Stimulated activated CD4-positive, alpha-beta T cell treated with anti-CD3 and anti-CD28 coated beads, Interleukin-15, amount 100 ng/mL, for 24 hours (primary cell): ENCODE data around the gene NCAM2.

Experiments used
- DNase-seq: peaks from one replicate; pipeline ENCODE4 v3.0.0-alpha.2; 2020

The NCAM2 gene

DNA sequence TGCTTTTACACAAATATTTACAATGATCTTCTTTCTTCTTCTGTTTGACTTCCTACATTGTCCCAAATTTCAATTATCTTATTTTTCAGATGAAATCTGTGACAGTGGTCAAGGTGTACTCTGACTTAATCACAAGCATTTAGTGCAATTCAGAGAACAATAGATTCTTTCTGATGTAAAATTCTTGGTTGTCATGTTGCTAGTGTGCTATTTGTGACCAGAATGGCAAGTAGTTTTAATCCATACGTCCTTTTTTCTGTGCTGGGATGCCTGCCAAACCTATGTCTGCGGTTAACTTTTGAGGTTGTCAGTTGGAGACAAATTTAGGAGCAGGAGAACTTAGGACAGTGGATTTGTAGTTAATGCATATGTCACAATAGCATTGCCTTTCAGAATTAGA is 31.0 kb downstream of the NCAM2 start:
- DNase-seq = no peak

DNA sequence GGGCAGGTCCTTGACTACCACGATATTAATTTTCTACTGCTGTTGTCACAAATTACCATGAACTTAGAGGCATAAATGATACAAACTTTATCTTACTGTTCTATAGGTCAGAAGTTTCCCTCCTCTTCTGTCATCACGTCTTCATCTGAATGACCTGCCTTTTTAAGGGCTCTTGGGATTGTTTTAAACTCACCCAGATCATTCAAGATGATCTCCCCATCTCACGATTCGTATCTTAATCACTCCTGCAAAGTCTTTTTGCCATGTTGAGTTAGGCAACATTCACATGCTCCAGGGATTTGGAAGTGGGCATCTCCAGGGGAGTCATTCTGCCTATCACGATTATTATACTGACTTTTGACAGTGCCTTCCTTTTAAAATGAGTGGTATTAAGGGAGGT is 32.1 kb downstream of the NCAM2 start:
- DNase-seq = no peak

DNA sequence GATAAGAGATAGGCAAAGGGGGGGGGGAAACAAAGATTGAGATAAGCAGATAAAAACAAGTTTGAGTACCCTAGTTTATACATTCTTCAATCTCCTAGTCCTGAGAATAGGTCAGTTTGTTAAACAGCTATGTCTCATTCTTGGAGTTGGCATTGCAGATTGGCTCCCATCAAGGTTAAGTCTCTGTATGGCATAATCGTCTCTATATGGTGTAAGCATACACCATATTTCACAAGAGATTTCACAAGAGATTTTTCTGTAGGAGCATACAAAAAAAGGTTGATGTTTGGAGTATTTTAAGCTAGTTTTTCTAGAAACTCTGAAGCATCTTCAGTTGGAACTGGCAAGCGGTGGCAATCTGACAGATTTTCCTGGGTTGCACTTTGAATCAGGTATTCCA is 35.8 kb downstream of the NCAM2 start:
- DNase-seq = no peak

DNA sequence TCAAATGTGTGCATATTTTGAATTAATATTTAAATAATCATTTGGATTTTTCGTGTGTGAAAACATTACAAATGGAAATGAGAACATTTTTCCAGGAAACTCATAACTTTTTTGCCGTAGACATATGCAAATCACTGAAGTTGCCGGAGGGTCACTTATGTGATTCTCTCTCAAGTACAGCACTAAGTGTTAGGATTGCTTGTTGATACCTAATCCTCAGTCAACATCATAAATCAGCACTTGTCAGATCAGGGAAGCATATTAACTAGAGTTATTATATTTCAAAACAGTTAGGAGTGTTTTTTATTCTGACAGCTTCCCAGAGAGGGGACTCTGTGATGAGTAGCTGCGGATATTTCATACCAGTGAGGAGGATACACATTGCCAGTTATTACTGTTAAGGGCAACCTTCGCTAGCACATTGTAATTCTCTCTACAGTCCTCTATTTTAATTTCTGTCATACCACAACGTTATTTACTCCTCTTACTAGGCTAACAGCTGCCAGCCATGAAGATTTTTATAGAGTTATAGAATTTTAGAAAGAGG is 41.5 kb downstream of the NCAM2 start:
- no peak for DNase-seq

DNA sequence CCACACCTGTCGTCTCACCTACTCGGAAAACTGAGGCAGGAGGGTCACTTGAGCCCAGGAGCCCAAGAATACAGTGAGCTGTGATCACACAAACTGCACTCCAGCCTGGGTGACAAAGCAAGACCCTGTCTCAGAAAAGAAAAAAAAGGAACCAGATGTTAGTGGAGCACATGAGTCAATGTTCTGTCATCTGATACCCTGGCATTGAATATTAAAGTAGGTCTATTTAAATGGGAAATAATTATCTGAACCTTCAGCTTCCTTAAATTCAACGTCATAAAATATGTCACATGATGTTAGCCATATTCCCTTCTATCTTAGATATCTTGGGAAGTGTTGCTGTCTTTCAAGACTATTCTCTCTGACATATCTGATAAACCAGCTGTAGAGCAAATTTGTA is 47.3 kb downstream of the NCAM2 start:
- DNase-seq = no peak

DNA sequence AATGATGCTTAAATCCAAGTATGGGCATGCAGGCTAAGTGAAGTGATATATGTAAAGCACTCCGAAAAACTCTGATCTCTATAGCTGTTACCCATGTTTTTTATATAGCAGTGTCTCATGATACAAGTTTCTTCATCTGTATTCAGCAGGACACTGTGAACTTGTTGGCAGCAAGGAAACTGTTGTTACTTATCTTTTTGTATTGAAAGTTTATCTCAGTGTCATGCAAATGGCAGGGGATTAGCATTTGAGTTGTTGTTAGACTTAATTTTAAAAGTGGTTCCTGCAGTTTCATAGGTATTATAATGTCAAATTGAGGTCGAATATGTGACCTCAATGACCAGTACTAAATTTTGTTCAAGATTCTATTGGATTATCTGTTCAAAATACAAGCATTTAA is 47.9 kb downstream of the NCAM2 start:
- no peak for DNase-seq

DNA sequence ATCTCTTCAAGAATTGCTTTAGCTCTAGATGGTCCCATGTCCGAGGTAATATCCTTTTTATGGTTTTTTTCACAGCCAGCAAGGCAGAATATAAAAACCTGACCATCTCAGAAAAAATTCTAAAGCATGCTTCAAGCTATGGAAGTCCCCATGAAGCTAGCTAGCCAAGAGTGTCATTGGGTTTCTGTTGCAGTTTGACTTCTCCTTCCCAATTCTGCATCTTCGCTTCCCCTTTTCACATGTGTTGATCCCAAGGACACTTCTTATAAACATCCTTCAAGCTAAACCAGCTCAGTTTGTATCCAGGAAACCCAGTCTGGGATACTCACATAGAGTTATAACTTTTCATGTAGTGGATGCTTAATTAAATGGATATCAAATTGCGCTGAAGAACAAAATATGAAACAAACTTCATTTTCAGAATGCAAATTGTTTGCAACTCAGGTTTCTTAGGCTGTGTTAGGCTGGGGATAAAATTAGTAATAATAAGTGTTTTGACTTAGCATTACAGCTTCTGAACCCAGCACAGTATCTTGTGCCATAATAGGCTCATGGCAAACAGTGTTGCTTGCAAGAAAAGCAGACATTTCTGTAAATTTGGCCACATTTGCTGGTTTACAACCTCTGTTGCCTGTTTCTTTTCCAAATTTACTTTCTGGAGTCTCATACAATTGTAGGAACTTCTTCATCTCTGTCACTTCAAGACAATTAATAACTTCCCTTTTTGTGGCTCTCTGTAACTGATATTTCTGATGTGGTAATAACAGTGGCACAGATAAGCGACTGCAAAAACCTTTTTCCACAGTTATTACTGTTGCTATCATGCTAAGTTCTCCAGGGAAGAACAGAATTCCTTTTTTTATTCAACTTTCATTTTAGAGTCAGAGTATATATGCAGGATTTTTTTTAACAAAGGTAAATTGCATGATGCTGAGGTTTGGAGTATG is 53.2 kb downstream of the NCAM2 start:
- DNase-seq = no peak

DNA sequence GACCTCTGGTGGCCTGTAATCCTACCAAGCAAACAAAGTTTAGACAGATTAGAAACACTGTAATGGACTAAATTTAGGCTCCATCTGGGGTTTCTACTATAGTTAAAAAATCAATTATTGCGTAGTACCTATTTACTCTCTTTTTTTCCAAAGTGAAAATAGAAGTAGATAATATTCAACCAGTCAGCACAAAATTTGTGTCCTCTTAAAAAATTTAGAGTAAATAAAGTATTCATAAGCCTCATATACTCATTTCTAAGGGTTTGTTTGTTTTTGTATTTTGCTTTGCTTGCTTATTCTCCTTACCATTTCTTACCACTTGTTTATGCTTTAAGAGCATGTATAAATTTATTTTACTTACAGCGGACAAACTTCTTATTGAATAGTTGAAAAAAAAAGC is 54.5 kb downstream of the NCAM2 start:
- no peak for DNase-seq

DNA sequence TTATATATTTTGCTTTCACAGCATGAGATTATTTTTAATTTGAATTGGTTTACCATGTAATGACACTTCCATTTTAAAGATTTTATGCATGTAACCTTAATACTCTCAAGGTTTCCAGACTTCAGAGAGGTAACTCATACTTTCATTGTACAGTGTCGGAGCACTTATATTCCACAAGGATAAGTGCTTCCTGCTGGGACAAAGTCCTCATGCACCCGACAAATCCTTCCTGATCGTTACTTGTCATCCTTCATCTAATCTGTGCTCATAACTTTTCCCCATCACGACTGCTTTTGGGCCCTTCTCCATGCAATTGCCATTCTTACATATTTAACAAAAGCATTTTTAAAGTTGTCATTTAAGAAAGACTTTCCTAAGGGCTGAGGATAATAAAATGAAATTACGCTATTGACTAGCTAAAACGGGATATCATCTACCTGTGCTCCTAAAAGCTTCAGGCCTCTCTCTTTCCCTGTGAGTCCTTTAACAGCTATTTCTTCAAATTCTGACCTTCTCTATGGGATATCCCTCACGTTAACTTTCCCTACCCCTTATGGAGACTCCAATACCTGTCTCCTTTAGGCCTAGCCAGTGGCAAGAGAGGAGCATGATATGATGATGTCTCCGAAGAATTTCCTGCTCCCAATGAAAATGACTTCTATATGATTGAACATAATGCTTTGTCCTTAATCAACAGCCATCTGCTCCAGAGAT is 59.3 kb downstream of the NCAM2 start:
- DNase-seq = no peak

DNA sequence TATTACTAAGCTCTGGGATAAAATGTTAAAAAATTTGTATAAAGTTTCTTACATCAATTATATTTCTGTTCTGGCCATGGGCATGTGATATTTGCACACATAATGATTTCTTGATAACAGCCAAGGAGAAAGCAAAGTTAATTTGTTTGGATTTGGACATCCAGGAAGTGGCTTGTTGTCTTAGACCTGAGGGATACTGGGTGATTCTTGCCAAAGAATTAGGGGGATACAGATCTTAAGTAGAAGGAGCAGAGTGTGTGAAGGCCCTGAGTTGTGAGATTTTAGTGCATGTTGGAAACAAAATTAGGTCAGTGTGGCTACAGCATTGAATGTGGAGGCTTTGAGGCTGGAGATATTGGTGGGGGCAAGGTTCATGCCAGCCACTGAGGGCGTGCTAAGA is 65.6 kb downstream of the NCAM2 start:
- DNase-seq = no peak

DNA sequence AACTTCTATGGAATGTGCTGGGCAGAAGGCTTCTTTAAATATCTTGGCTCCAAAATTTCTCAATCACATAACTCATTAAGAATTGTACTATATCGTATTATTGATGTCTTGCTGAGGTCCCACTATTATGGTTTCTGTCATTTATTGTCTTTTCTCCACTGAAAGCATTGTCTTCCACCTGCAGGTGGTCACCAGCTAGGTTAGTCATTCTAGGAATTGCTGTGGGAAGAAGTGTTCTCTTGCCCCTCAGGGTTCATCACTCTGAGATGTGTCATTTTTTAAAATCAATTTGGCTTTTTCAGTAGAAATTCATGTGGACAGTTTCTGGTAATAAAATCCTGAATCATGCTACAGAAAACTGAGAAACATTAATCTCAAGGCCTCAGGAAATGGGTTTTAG is 66.1 kb downstream of the NCAM2 start:
- DNase-seq = no peak

DNA sequence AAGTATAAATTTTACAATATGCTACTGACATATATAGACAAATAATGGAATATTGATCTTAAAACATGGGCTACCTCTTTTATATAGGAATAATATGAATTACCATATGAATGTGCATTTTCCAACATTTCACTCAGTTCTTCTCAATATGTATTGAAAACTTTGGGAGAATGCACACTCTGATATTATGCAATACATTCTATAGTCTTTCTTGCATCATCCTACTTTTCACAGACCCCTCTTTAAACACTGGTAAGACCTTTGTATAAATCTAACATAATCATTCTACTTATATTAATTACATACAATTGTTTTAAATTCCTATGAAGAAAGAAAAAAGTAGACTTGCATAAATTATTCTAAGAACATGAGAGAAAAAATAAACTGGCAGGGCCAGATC is 69.2 kb downstream of the NCAM2 start:
- DNase-seq = no peak

DNA sequence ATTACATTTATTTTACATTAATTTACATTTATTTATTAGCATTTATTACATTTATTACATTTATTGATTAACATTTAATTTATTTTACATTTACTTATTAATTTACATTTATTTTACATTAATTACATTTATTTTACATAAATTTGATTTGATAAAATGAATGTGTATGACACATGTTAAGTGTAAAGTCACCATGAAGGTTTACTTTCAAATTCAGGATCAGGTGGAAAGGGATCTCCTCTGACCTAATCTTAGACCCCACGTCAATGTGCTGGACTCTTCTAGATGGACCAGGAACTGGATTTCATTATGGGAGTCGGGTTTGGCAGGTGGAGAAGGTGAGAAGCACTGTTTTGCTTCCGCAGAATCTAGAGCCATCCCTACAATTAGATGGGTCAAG is 76.1 kb downstream of the NCAM2 start:
- no peak for DNase-seq

DNA sequence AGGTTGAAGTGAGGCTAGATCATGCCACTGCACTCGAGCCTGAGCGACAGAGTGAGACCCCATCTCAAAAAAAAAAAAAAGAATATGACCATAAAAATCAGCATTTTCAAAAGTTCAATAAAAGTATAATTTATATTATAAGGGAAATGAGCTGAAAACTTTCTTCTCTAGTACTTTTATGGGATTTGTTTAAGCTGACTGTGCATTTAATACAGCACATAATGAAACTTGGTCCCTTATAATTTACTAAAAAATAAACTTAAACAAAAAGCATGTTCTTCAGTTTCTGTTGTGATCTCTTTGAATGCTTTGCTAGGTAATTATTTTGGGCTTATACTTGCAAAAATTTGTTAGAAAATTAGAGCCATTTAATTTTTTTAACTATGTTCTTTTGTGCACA is 77.8 kb downstream of the NCAM2 start:
- DNase-seq = no peak

DNA sequence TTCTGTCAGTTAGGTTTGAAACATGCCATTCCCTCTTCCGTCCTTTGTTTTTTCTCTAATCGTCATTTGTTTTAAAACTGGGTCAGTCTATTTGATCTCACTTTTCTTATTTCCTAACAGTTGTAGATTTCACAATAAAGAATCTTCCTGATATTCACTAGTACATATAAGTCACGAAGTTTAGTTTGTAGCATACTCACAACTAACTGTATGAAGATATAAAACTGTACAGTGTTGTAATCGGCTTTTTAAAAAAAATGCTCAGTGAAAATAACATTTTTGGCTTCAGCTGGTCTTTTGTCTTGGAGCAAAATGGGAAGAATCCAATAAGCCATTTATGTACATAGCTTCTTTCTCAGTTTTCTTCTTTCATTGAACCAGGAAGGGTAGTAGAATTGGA is 78.3 kb downstream of the NCAM2 start:
- no peak for DNase-seq

DNA sequence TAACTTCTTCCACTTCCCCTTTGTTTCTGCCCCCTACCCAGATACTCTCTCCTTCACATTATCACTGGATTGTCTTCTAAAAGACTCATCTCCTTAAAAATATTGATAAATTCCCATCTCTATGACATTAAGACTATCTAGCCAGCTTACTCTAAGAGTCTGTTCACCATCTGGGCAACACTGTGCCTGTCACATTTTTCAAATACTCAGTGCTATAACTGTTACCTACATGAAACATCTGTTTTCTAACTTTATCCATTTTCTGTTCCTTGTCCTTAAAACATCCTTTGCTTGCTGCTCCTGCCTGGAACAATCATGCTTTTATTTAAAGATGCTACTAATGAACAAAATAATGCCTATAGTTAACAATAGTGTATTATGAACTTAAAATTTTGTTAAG is 81.4 kb downstream of the NCAM2 start:
- no peak for DNase-seq

DNA sequence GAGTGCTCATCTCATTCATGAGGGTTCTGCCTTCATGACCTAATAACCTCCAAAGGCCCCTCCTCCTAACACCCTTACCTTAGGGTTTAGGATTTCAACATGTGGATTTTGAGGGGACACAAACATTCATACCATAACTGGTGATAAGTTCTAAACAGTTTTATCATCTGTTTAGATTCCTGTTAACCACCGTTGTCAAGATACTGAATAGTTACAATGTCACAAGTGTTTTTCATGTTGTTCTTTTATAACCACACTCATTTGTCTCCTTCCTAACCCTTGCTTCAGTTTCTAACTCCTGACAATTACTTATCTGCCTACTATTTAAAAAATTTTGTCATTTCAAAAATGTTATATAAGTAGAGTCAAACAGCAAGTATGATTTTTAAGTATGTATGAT is 86.0 kb downstream of the NCAM2 start:
- no peak for DNase-seq

DNA sequence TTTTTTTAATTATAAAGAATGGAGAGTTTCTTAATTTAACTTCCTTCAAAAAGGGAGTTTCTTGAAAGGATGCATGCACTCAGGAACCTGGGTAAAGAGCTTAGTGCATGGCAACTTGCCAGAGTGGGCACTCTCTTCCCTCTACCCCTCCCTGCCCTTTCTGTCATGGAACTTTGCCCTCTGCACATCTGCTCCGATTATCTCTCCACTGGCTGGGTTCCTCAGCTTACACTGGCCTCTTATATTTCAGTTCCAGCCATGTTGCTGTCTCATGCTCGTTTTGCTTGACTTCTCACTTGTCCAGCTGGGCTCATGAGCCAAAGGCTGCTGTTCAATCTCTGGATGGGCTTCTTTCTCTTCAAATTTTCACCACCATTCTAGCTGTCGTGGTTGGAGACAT is 87.0 kb downstream of the NCAM2 start:
- DNase-seq = no peak

DNA sequence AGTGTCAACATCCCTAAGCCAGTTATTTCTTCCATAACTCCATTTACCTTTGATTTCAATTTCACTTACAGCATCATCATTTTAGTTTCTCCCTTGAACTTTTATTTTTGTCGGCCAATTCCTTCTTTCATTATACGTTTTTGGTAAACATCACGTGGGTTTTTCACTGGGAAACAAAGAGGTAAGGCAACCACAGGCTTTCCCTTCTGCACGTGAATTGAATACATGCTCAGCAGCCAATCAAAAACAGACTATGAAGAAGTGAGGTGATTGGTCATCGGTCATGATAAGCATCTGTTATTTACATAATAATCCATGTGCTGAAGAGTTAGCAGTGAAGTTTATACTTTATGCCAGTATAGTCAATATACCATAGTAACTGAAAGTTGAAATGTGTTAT is 98.7 kb downstream of the NCAM2 start:
- no peak for DNase-seq

DNA sequence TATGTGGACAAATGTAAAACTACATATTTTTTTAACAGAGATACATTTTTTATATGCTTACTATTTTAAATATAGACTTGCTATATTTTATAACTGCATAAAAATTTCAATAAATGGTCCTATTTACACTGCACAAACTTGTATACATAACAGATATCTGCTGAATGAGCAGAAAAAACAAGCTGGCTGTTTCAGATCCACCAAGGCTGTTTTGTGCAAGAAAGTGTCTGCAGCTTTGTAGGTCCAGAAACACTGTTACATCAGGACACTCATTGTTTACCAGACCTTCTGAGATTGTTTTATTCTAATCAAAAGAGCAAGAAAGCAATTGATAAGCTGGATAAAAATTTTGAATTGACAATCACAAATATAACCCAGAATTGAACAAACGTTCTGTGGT is 99.3 kb downstream of the NCAM2 start:
- no peak for DNase-seq

DNA sequence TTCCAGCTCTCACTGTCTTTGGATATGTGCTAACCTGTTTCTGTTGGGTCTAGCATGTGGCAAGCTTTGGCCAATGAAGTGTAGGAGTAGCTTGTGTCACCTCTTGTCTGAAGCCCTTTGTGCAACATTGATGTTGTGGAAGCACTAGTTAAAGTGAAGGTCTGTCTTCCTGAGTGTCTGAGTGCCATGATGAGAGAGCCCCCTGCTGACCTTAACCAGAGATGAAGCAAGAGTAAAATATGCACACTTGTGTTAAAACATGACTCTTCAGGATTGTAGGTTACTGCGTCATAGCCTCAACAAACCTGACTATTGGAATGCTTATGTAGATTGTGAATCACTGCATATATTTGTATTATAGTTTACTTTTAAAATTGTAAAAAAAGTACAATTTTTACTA is 103.7 kb downstream of the NCAM2 start:
- no peak for DNase-seq

DNA sequence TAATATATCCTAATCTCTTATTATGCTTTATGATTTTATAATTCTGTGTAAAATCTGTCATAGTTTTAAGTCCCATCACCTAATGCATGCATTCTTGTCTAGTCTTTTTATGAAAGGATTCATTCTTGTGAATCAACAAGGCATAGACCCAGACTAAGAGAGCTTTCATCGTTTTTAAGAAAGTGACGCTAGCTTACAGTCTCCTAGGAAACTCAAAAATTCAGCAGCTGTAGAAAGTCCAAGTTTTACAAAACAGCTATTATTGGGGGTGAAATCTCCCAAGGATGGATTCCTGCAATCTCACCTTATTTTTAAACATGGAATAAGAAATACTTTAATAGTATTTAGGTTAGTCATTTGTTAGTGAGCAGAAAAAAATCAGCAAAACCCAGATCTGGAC is 104.7 kb downstream of the NCAM2 start:
- DNase-seq = no peak

DNA sequence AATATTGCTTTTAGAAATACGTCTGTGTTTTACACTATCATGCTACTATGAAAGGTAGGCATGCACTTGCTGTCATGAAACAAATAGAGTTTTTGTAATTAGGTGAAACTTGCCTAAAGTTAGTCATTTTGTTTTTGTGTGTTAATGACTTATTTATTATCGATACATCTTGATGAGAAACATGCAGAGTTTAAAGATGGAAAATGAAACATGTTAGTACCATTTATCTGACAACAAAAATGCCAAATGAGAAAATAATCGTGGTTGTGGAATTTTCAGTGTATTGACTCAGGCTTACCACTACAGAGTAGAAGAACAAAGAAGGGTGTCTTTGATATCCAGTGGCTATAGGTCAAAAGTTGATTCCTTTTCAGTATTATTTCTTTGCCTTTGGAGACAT is 105.5 kb downstream of the NCAM2 start:
- DNase-seq = no peak

DNA sequence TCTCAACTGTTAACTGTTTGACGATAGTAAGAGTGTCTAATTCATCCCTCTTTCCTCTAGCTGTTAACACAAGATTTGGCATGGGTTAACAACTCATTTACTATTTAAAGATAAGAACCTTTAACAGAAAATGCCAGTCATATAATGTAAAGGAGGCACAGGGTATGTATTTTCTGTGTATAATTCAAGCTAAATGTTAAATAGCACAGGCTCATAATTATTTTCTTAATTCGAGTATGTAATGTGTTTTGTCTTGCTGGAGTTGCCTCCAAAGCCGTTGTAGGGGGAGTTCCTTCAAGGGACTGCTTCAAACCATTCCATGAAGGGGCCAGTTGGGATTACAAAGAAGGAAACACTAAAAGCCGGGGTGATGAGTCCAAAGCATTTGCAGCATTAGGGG is 111.5 kb downstream of the NCAM2 start:
- no peak for DNase-seq
